Stimulated activated CD4-positive, alpha-beta T cell treated with anti-CD3 and anti-CD28 coated beads, Interleukin-1b, Interleukin-23, amount 100 ng/mL, for 4 hours (primary cell): ENCODE measurements around the gene LOXL1.

Experiments used
- DNase-seq, 2 donors: peaks; one replicate each; pipeline ENCODE4 v3.0.0-alpha.2; 2020; ENCODE audit warnings: low read depth in 2 of 2

LOXL1 gene

GRCh38 chr15:73978896-73979295, 52.6 kb downstream of the LOXL1 start:
- DNase-seq = no peak

GRCh38 chr15:73979636-73980035, 53.4 kb downstream of the LOXL1 start:
- no peak for DNase-seq

- DNase-seq = no peak
These were observed 55.5 kb downstream of the LOXL1 start for GRCh38 chr15:73981761-73982221.

- no peak for DNase-seq
These were observed 56.1 kb downstream of the LOXL1 start for GRCh38 chr15:73982222-73982962.

- DNase-seq = no peak
These were observed 57.0 kb downstream of the LOXL1 start for GRCh38 chr15:73983211-73983727.

- DNase-seq = no peak
These were observed 57.5 kb downstream of the LOXL1 start for GRCh38 chr15:73983773-73984172.

- DNase-seq = no peak
These were observed 58.1 kb downstream of the LOXL1 start for GRCh38 chr15:73984208-73984979.

- DNase-seq = no peak
These were observed 59.0 kb downstream of the LOXL1 start for GRCh38 chr15:73985101-73985873.

- no peak for DNase-seq
These were observed 60.0 kb downstream of the LOXL1 start for GRCh38 chr15:73986055-73986775.

- no peak for DNase-seq
These were observed 60.5 kb downstream of the LOXL1 start for GRCh38 chr15:73986776-73987056.

GRCh38 chr15:73987250-73987649, 61.0 kb downstream of the LOXL1 start:
- DNase-seq = no peak

- DNase-seq = no peak
These were observed 61.6 kb downstream of the LOXL1 start for GRCh38 chr15:73987681-73988444.

- no peak for DNase-seq
These were observed 62.2 kb downstream of the LOXL1 start for GRCh38 chr15:73988445-73988969.

GRCh38 chr15:73989001-73989798, 62.9 kb downstream of the LOXL1 start:
- no peak for DNase-seq

GRCh38 chr15:73990250-73991005, 64.2 kb downstream of the LOXL1 start:
- DNase-seq = no peak

GRCh38 chr15:73991260-73991659, 65.0 kb downstream of the LOXL1 start:
- DNase-seq = no peak

- peak; percentile 93 to 98 for DNase-seq
These were observed 65.7 kb downstream of the LOXL1 start, which contains the start of gene STOML1 for GRCh38 chr15:73991726-73992593. STOML1 (minus strand) TSS chr15:73992295; CDS start chr15:73992223, 72 bp downstream.

GRCh38 chr15:73992594-73992898, 66.3 kb downstream of the LOXL1 start:
- no peak for DNase-seq
